ENCODE measurements around the gene FAM98A. TPM values are rescaled to one million over a fixed set of nuclear protein-coding genes. Genes with fewer than 3 reads are reported as not detected.

The FAM98A gene
- 28.9 TPM for total RNA-seq

DNA sequence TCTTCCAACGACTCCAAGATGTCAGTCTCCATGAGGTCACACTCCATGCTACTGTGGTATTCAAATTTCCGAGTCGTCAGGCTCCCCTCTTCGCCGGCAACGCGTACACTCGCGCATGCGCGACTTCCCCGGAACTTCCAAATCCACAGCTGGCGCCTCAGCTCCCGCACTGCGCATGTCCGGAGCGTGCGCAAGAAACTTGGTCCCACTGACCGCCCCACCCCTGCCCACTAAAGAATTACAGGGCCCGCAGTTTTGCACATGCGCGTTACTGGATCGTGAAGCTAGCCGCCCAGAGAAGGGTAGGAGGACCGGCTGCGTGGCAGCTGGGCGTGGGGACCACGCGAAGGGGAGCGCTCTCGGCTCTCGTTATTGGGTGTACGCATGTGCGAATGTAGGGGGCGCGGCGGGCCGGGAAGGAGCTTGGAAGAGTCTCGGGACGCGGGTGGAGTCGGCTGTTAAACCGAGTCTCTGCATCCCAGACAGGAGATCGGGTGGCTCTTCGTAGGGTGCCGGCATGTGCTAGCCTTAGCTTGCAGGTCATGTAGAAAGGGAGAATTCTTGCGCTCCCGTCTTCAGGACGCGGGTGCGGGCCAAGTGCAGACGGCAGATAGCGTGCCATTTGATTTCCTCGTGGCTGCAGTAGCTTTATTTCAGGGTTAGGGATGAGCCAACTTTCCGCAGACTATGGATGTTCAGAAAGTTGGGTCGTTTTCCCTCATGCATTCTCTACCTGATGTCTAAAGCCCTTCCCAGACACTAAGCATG lies at the start of gene FAM98A:
Gene FAM98A, minus strand, starts transcription at position 125 of the 768 bp plus-strand sequence. Its CDS starts 78 bp downstream, at position 47.
- peak; percentile 100 for DNase-seq

DNA sequence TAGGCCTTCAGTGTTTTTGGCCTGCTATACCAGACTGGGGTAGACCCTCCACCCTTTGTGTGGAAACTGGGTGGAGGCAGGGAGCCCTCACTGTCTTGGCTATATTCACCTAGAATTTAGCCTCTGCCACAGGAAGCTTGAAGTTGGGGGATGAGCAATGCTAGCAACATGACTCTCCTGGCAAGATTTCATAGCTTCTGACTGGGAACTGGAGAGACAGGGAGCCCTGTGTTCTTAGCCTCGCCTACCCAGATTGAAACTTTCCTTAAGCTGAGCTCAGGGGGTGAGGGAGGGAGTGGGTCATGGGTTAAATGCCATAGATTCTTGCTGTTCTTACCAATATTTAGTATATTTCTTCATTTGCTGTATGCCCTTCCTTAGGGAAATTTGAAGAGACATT lies 46.8 kb upstream of the FAM98A start:
- no peak for DNase-seq

DNA sequence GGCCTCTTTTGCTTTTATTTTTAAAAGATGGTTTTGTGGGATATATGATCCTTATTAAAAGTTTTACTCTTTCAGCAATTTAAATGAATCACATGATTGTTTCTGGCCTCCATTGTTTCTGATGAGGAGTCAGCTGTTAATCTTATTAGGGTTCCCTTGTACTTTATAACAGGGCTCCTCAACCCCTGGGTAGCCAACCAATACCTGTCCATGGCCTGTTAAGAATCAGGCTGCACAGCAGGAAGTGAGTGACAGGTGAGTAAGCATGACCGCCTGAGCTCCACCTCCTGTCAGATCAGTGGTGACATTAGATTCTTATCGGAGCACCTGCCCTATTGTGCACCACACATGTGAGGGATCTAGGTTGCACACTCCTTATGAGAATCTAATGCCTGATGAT lies 45.1 kb upstream of the FAM98A start:
- DNase-seq: no peak

DNA sequence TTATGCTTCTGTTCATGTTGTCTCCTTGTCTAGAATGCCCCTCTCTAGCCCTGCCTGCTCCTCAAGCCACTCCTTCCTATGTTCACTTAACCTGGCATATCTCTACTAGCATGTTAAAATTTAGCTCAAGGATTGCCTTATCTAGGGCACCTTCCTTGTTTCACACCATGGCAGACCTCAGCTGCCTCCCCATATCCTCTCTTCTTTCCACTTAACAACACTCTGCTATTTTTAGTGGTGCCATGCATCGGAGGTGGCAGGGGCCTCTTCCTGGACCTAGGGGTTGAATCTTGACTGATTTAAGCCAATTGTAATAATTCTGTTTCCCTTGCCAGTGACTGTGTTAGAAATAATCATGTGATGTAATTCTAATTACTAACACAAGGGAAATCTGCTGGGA lies 36.9 kb upstream of the FAM98A start:
- no peak for DNase-seq

DNA sequence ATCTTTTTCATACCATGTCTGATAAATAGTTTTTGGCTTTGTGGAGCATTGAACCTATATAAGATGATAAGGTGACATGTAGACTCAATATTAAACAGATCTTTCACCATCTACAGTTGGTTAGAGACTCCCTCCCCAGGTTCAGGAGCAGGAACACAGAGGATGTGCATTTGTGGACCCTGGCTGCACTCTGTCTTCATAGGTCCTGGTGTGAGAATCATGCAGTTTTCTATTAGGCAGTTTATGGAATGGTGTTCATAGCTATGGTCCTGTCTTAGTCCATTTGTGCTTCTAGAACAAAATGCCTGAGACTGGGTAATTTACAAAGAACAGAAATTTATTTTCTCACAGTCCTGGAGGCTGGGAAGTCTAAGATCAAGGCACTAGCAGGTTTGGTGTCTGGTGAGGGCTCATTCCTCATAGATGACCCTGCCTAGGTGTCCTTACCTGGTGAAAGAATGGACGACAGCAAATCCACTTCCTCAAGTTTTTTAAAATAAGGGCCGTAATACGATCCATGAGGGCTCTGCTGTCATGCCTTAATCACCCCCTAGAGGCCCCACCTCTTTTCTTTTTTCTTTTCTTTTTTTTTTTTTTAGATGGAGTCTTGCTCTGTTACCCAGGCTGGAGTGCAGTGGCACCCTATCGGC lies 35.3 kb upstream of the FAM98A start:
- no peak for DNase-seq

DNA sequence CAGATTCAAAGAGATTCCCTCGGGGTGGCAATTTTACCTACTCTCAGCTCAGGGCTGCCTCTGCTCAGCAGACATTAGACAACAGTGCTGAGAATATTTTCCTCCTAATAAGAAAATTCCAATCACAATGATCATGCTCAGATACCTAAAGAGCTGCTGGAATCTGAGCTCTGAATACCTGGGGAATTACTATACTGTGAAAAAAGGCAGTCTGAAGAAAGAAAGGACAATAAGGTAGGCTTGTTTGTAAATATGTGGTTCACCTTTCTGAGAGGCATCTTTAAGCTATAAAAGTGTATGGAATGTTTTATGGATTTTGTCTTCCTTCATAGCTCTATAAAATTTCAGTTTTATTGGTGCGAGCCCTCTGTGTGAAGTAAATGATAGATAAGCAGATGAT lies 34.2 kb upstream of the FAM98A start:
- no peak for DNase-seq

DNA sequence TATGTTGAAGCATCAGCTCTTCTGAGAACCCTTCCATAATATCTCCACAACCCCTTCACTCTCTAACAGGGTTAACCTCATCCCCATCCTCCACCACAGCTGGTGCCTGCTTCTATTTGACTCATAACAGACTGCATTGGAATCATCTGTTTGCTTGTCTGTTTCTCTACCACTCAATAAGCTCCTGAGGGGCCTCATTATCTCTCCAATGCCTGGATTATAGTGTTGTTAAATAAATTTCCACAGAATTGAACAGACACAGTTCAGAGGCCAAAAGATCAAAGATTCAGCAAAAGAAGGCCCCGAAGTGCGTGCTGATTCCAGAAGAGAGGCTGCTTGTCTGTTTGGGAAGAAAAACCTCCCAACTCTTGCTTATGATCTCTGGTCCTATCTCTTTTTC lies 33.7 kb upstream of the FAM98A start:
- no peak for DNase-seq

DNA sequence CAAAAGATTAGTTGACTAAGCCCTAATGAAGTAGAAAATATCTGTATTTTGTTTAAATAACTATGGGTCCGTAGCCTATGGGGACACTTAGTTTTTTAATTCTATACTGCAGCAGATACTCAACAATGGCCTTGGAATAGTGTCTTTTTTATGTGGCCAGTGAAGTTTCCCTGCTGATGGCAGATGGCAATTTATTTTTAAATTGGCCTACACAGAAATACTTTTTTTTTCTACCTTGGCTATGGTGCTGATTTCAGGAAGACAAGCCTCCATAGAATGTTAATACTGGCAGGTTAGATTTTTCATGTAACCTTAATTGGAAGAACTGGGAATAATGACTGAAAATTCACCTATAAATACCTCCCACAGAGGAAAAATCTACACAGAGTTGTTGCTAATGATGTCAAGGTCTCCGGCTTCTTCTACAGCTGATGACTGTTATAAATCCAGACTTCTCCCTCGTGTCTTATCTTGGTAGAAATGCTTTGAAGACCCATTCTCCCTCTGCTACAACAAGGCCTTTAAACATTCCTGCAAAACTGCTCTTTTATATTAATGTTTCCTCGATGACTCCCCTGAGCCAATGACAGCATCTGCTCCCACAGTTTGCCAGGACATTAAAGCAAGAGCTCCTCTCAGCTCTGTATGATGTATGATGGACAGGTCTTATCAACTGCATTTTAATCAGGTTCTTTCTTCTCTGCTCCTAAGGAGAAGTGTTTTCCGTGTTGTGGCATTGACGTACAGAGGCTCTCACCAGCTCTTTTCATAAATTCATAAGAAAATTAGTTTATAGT lies 29.1 kb upstream of the FAM98A start:
- no peak for DNase-seq

DNA sequence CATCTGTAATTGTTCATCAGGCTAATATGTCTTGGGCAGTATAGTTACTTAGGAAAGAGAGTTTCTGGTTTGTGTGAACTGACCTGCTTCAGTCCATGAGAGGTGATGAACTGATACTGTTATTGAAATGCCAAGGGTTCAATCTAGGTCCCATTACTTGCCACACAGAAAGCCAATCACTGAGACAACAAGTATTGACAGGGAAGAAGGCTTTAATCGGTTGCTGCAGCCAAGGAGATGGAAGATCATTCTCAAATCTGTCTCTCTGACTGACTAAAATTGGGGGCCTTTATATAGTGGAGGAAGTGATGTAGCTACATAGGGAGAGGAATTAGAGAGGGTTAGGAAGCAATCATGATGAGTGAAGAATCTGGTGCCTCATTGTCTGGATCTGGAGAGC lies 19.9 kb upstream of the FAM98A start:
- DNase-seq: no peak

DNA sequence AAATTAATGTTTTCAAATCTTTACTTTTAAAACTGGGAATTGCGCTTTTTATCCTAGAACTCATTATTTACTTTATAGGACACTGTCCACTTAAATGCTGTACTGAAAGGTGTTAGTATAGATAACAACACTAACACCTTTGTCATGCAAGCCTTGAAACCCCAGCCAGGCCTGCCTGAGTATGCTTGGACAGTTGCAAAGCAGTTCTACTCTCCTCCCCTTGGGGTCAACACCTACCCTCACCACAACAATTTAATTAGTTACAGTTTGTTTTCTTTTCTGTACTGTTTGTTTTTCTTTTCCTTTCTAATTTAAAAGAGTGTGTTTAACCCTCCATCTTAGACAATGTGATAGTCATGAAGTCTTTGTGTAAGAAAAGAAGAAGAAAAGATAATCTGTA lies 18.9 kb upstream of the FAM98A start:
- DNase-seq: no peak

DNA sequence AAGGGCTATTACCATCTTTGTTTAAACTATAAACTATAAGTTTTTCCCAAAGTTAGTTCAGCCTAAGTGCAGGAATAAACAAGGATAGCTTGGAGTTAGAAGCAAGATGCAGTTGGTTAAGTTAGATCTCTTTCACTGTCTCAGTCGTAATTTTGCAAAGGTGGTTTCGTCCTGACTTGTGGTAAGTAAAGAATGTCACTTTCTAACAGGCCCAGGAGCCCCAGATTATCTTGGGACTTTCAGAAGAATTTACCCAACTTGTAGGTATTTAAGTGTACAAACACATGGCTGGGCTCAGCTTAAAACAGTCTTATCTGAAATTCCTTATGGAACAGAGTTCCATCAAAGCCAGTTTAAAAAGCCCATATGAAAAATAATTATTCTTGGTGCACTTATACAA lies 18.3 kb upstream of the FAM98A start:
- no peak for DNase-seq

DNA sequence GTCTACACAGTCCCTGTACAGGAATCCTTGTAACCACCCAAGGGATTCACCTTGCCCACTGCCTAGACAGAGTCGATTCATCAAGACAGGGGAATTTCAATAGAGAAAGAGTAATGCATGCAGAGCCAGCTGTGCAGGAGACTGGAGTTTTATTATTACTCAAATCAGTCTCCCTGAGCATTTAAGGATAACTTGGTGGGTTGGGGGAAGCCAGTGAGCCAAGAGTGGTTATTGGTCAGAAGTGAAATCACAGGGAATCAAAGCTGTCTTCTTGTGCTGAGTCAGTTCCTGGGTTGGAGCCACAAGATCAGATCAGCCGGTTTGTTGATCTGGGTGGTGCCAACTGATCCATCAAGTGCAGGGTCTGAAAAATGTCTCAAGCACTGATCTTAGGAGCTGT lies 17.8 kb upstream of the FAM98A start:
- DNase-seq: no peak

DNA sequence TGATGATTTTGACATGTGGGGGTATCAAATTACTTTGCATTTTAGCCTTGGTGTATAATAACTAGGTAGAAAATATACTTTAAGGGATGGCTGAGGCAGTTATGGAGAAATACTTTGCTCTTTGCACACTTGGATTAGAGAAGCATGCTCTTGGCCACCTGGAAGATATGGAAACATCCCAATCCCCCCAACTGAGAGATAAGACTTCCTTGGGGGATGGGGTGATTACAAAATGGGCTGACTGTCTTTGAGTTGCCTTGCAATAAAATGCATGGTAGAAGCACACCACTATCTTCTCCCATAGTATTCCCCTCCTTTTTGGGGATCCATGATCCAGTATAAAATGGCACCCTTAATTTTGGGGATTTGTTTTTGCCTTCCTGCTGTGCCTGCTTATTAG lies 15.1 kb upstream of the FAM98A start:
- DNase-seq: no peak

DNA sequence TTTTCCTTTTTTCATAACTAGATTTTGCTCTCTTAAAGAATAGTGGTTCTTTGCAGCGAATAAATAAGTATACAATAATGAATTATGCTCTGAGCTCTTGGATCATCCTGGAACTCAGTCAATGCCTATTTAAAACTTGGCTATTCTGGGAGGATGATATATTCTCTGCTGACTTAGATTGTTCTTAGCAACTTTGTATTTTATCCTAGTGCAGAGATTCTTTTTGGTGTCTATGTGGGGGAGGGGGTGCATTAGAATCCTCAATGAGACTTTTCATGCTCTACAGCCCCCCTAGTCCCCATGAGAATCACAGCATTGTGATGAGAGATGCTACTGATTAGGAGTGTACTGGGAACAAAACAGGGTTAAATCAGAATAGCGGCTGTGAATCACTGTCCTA lies 8.8 kb upstream of the FAM98A start:
- peak; percentile 25 for DNase-seq

DNA sequence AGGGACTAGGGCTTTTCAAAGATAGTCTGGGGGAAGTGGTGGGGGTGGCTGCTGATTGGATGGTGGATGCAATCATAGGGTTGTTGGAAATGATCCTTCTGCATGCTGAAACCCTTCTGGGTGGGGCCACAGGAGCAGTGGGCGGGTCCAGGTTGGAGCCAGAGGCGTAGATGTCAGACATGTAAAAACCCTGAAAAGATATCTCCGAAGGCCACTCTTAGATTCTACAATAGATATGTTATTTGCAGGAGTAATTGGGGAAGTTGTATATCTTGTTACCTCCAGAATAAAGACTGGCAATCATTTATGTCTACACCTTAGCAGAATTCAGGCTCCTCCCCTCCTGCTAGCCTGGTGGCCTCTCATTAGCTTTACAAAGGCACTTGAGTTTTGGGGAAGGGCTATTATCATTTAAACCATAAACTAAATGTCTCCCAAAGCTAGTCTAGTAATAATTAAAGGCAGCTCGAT lies 8.2 kb upstream of the FAM98A start:
- no peak for DNase-seq

DNA sequence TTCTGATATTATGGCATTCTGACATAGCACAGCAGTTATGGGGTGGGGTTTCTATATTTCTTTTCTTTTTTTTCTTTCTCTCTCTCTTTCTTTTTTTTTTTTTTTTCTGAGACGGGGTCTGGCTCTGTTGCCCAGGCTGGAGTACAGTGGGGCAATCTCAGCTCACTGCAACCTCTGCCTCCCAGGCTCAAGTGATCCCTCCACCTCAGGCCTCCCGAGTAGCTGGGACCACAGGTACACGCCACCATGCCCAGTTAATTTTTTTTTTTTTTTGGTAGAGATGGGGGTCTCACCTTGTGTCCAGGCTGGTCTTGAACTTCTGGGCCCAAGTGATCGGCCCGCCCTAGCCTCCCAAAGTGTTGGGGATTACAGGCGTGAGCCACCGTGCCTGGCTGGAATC lies 7.5 kb upstream of the FAM98A start:
- DNase-seq: no peak

DNA sequence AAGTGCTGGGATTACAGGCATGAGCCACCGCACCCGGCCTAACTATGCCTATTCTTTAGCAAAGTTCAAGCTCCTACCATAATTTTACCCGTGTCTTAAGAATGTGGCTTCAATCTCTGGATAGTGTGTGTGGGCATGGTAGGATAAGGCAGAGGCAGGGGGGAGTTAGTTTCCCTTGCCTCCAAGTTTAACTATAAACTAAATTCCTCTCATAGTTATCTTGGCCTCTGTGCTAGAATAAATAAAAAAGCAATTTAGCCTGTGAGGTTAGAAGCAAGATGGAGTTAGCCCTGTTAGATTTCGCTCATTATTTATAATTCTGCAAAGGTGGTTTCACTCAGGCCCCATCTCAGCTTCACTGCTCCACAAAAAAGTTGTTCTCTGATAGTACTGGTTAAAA lies 7.0 kb upstream of the FAM98A start:
- no peak for DNase-seq

DNA sequence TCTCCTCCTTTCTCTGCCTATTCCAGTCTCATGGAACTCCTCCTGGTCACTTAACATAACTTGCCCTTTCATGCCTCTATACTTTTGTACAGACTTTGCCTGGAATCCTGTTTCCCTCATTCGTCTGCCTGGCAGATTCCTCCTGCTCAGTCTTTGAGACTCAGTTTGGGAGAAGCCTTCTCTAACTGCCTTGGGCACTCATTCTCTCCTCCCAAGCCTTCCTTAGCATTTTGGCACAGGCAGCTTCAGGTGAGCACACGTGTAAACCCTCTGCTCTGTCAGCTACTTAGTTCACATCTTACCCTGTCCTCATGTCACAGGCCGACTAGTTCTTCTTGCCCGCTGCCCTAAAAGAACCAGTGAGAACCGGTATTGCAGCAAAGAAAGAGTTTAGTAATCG lies 6.0 kb upstream of the FAM98A start:
- no peak for DNase-seq

DNA sequence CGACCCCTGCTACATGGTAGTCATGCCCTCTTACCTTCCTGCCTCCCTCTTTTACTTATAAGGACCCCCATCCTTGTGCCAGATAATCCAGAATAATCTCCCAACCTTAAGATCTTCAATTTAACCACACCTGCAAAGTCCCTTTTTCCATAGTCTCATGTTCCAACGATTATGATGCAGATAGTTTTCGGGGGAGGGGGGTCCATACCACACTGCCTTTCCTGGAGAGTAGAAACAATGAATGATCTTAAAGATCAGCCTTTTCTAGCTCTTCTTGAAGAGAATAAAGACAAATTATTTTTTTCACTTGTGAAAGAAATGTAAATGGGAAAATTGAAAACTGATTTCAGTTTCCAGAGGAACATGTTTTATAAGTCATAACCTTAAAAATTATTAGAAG lies 4.3 kb upstream of the FAM98A start:
- no peak for DNase-seq

DNA sequence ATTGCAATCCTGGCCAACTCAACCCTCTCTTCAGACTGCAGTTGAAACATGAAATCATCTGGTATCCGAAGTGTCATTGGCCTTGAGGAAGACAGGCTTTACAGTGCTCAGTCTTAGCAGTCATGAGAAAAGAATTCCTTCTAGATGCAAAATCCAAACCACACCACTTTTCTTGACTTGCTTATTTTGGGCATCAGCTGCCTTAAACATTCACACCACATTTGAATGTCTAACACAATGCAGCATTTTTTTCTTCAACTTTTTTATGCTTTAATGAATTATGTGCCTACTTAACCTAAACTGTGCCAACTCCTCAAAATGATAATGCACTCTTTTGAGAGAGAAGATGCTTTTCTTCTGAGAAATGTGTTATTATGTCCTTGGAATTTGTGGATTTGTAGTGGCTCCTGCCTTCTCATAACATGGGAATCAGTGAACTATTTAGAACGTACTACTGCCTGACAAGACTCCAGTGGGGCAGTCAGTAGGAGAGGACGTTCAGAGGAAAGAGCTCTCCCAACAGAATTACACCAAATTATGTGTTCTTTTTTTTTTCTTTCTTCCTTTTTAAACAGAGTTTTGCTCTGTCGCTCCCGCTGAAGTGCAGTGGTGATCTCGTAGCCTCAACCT lies 3.2 kb upstream of the FAM98A start:
- no peak for DNase-seq

DNA sequence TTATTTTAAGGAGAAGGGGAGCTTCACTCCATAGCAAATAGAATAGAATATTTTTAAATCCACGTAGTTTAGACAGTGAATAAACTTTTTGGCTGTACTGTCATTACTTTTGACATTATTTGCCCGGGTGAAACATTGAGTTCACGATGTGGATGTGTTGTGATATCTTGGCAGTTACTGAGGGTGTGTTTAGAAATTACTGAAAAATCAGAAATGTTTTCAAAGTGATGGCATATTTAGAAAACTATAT lies 769 bp upstream of the FAM98A start:
- DNase-seq: no peak

DNA sequence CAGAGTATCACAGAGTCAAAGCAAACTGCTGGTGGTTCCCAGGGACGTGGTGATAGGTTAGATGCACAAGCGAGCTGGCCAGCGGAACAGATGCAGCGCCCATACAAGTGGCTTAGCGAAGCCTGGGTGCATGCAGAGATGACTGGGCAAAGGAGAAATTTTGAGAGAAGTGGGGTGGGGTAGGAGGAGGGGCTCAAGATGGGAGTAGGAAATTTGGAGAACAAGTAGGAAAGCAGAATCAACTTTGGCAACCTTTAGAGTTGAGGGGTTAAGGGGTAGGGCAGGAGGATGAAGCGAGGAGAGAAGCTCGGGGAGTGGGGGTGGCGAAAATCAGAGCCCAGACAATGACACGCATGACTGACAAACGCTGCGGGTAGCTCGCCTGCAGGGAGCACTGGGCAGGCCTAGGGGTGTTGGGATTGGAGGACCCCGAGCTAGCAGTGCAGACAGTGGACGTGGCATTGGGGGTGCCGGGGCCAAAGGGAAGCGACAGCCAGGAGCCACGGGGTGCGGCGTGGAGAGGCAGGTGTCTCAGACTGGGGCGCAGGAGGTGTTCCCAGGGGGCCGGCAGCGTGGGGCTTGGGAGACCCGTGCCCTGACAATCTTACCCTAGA lies 431 bp downstream of the FAM98A start:
- DNase-seq: peak; percentile 64

DNA sequence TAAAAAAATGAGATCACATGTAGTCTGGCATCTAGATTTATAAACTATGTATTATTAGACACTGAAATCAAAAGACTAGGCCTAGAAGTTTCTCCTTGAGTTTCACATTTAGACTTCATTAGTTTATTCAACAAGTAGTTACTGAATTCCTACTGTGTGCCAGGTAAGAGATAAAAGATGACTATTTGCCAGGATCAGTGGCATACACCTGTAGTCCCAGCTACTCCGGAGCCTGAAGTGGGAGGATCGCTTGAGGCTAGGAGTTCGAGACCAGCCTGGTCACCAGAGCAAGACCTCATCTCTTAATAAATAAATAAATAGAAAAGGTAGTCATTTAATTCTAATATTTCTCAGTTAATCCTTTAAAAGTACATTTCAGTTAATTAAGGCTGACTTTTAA lies 2.1 kb downstream of the FAM98A start:
- no peak for DNase-seq
